Effector memory CD4-positive, alpha-beta T cell (primary cell): ENCODE measurements around the gene SCAMP3.

Experiments
- DNase-seq, 3 donors: peaks; one replicate each; pipeline ENCODE4 v3.0.0-alpha.2; 2020
- H3K27ac ChIP-seq: 2 replicates; pipeline ENCODE4 v1.7.0; 2013; ENCODE audit warnings: mild to moderate bottlenecking, low read length, moderate library complexity; ENCODE audit not compliant: insufficient read depth, poor library complexity, severe bottlenecking
- H3K27me3 ChIP-seq: replicated peaks from 2 replicates; pipeline ENCODE4 v1.7.0; 2013; ENCODE audit warnings: mild to moderate bottlenecking, low read length; ENCODE audit not compliant: insufficient read depth, control insufficient read depth, poor library complexity, severe bottlenecking
- H3K36me3 ChIP-seq: 2 replicates; pipeline ENCODE4 v1.7.0; 2013; ENCODE audit warnings: mild to moderate bottlenecking, low read length, moderate library complexity; ENCODE audit not compliant: control insufficient read depth, insufficient read depth
- H3K4me1 ChIP-seq: 2 replicates; pipeline ENCODE4 v1.7.0; 2013; ENCODE audit warnings: low read length, mild to moderate bottlenecking; ENCODE audit not compliant: control insufficient read depth, insufficient read depth, poor library complexity, severe bottlenecking
- H3K4me3 ChIP-seq: 2 replicates; pipeline ENCODE4 v1.7.0; 2013; ENCODE audit warnings: low read length, low read depth, mild to moderate bottlenecking; ENCODE audit not compliant: insufficient read depth, poor library complexity, severe bottlenecking
- H3K9me3 ChIP-seq: 2 replicates; pipeline ENCODE4 v1.7.0; 2013; ENCODE audit warnings: mild to moderate bottlenecking, low read length, moderate library complexity; ENCODE audit not compliant: control insufficient read depth

SCAMP3 gene

DNA sequence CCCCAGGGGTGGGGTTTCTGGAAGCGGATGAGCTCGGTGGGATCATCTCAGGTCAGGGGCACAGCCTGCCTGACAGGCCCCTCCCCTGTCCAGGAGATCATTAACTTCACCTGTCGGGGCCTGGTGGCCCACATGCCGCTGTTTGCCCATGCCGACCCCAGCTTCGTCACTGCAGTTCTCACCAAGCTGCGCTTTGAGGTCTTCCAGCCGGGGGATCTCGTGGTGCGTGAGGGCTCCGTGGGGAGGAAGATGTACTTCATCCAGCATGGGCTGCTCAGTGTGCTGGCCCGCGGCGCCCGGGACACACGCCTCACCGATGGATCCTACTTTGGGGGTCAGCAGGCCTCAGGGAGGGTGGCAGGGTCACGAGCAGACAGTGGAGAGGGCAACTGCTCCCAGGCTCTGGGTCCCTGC is 23.5 kb upstream of the SCAMP3 start:
- no peaks in the 10 kb centered on the region for H3K9me3 ChIP-seq
- H3K27ac ChIP-seq = no peak overlapping the region
- no peaks in the 10 kb centered on the region for H3K4me1 ChIP-seq
- H3K27me3 ChIP-seq = no peaks in the 10 kb centered on the region
- no peak for DNase-seq
- H3K4me3 ChIP-seq = no peak overlapping the region
- H3K36me3 ChIP-seq = no peaks in the 10 kb centered on the region

- Histone ChIP-seq H3K27ac (no peak overlapping the region), H3K4me3 (no peak overlapping the region), H3K9me3 (no peaks in the 10 kb centered on the region), H3K36me3 (no peaks in the 10 kb centered on the region), H3K4me1 (no peaks in the 10 kb centered on the region), H3K27me3 (no peaks in the 10 kb centered on the region)
- DNase-seq = no peak
These were observed 22.9 kb upstream of the SCAMP3 start for GRCh38 chr1:155285063-155285462.

GRCh38 chr1:155284476-155284875 is 22.3 kb upstream of the SCAMP3 start:
- Histone ChIP-seq H3K4me1 (no peaks in the 10 kb centered on the region), H3K27me3 (no peaks in the 10 kb centered on the region), H3K36me3 (no peaks in the 10 kb centered on the region), H3K9me3 (no peaks in the 10 kb centered on the region), H3K4me3 (no peak overlapping the region), H3K27ac (no peak overlapping the region)
- DNase-seq = no peak

GRCh38 chr1:155282488-155283091 is 20.4 kb upstream of the SCAMP3 start:
- Histone ChIP-seq H3K36me3 (no peaks in the 10 kb centered on the region), H3K27me3 (no peaks in the 10 kb centered on the region), H3K4me1 (peaks cover 7% of the 10 kb centered on the region), H3K9me3 (no peaks in the 10 kb centered on the region), H3K27ac (no peak overlapping the region), H3K4me3 (no peak overlapping the region)
- DNase-seq = no peak

- no peak for DNase-seq
- Histone ChIP-seq H3K4me3 (no peak overlapping the region), H3K9me3 (no peaks in the 10 kb centered on the region), H3K27ac (no peak overlapping the region), H3K27me3 (no peaks in the 10 kb centered on the region), H3K4me1 (peaks cover 19% of the 10 kb centered on the region), H3K36me3 (no peaks in the 10 kb centered on the region)
These were observed 17.1 kb upstream of the SCAMP3 start for GRCh38 chr1:155279268-155279667.

DNA sequence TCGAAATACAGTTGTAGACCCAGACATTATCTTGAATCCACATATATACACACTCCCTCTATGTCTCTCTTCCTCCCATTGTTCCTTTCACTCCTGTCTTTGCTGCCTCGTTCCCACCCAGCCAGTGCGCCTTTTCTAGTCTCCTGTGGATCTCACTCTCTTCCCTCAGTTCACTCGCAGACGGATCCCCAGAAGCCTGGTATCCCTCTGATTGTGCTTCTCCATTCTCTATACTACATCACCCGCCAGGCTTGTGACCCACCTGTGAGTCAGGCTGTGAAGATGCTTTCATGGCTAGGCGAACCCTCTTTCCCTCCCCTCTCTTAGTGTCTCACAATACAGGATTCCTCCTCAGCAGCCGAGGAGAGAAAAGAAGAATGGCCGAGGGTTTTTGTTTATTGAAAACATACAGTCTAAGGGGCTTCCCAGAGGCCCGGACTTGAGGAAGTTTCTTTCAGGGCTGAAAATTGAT is 16.6 kb upstream of the SCAMP3 start:
- peaks cover 21% of the 10 kb centered on the region for H3K4me1 ChIP-seq
- no peaks in the 10 kb centered on the region for H3K36me3 ChIP-seq
- no peak for DNase-seq

GRCh38 chr1:155277902-155278688 is 15.9 kb upstream of the SCAMP3 start:
- Histone ChIP-seq H3K27ac (peak overlapping the region; percentile 46), H3K9me3 (no peaks in the 10 kb centered on the region), H3K27me3 (no peaks in the 10 kb centered on the region), H3K36me3 (no peaks in the 10 kb centered on the region), H3K4me3 (peak overlapping the region; percentile 68), H3K4me1 (peaks cover 25% of the 10 kb centered on the region)
- peak; percentile 58 to 75 (median 67) for DNase-seq

More for the DNA sequence above, 16.6 kb upstream of the SCAMP3 start:
- Histone ChIP-seq H3K4me3 (no peak overlapping the region), H3K27me3 (no peaks in the 10 kb centered on the region), H3K9me3 (no peaks in the 10 kb centered on the region), H3K27ac (no peak overlapping the region)

GRCh38 chr1:155277070-155277901 is 15.1 kb upstream of the SCAMP3 start, which contains the start of gene HCN3:
Gene HCN3, plus strand, starts transcription at chr1:155277463. Its CDS starts 128 bp downstream, at chr1:155277591.
- no peaks in the 10 kb centered on the region for H3K36me3 ChIP-seq
- H3K4me3 ChIP-seq = peak within 1 kb of the TSS; percentile 68
- no peaks in the 10 kb centered on the region for H3K27me3 ChIP-seq
- H3K27ac ChIP-seq = peak within 1 kb of the TSS; percentile 46
- peaks cover 29% of the 10 kb centered on the region for H3K4me1 ChIP-seq
- peak; percentile 87 to 92 (median 92) for DNase-seq
- H3K9me3 ChIP-seq = no peaks in the 10 kb centered on the region

DNA sequence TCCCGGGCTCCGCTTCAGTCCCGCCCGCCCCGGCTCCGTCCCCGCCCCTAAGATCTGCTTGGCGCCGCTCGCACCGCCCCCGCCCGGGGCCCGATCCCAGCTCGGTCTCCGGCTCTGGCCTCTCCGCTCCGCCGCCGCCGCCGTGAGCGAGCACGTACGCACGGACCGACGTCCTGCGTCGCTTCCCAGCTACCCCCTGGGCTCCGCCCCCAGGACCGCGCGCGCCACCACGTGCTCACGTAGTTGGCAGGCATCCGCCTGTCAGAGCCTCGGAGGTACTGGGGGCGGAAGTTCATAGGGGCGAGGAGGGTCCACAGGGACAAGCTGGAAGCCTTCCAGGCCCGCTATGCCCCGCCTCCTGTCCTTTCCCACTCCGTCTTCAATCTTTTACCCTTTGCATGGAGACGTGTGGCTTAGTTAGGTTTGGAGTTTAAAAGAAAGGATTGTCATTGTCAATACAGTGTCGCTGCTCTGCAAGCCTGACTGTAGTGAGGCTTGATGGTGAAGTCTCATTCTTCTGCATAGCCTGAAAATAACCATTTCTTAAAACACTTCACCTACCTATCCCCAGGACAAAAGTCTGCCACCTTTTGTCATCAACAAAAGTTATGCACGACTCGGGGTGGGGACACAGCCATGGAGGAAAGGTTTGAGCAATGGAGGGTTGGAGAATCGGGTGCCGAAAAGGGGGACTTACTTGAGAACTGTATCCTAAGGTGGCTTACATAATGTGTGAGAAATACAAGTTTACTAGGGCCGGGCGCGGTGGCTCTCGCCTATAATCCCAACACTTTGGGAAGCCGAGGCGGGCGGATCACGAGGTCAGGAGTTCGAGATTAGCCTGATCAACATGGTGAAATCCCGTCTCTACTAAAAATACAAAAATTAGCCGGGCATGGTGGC is 11.4 kb upstream of the SCAMP3 start, which contains the start of gene CLK2:
TSS of gene CLK2 (minus strand) at position 162 of the 903 bp plus-strand sequence. CDS start 2,527 bp downstream, outside the sequence.
- DNase-seq = peak; percentile 82 to 90 (median 86)
- H3K27me3 ChIP-seq = no peaks in the 10 kb centered on the region
- peaks cover 31% of the 10 kb centered on the region for H3K4me1 ChIP-seq
- no peaks in the 10 kb centered on the region for H3K9me3 ChIP-seq
- H3K27ac ChIP-seq = peak within 1 kb of the TSS; percentile 80
- H3K4me3 ChIP-seq = peak within 1 kb of the TSS; percentile 85
- H3K36me3 ChIP-seq = peaks cover 19% of the 10 kb centered on the region
